ENCODE data around the gene TBX2.

TBX2 gene

GRCh38 chr17:61403801-61404662, 4.4 kb downstream of the TBX2 start:
- no peak for DNase-seq

DNA sequence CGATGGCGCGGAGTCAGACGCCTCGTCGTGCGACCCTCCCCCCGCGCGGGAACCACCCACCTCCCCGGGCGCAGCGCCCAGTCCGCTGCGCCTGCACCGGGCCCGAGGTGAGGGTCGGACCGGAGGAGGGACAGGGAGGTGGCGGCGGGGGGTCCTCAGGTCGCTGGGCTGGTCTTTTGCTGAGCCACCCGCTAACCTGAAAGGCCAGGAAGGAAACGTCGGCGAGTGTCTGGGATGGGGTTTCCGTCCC, 4.9 kb downstream of the TBX2 start:
- DNase-seq: no peak

DNA sequence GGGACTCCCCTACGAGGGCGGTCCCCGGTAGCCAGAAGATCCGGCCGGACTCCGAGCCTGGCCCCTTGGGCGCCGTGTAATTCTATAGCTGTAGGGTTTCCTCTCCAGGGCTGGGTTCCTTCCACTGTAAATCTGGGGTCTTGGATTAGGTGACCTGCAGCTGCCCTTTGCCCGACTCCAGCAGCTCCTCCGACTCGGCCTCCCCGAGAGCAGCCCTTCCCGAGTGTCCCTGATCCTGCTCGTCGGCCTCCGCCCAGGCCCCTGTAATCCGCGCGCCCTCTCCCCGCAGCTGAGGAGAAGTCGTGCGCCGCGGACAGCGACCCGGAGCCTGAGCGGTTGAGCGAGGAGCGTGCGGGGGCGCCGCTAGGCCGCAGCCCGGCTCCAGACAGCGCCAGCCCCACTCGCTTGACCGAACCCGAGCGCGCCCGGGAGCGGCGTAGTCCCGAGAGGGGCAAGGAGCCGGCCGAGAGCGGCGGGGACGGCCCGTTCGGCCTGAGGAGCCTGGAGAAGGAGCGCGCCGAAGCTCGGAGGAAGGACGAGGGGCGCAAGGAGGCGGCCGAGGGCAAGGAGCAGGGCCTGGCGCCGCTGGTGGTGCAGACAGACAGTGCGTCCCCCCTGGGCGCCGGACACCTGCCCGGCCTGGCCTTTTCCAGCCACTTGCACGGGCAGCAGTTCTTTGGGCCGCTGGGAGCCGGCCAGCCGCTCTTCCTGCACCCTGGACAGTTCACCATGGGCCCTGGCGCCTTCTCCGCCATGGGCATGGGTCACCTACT, 5.5 kb downstream of the TBX2 start:
- no peak for DNase-seq

DNA sequence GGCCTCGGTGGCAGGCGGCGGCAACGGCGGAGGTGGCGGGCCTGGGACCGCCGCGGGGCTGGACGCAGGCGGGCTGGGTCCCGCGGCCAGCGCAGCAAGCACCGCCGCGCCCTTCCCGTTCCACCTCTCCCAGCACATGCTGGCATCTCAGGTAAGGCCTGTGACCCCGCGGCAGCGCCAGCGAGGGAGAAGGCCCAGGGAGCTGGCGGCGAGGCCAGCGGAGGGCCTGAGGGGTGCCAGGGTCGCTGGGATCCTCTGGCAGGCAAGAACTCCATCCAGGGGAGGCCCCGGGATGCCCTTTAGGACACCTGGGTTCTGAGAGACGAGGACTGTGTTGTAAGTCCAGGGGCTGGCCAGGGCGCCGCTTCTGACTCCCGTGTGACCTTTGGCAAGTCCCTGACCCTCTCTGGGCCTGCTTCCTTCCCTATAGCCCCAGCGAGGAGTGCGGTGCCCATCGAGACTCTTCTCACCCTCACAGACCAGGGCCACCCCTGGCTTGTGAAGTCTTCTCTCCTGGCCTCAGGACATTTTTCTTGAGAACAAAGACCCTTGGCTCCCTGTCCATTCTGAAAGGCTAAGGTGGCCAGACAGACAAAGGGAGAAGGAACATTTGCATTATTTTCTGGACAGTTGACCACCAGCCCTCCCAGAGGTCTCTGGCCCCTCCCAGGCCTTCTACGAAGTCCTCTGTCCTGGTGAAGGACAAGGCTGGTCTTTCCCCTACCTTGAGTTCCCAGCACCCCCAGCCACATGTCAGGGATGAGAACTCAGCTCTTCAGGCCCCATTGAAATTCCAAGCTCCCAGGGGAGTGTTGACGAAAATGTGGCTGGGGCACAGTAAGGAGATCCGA, 6.3 kb downstream of the TBX2 start:
- no peak for DNase-seq

- DNase-seq: no peak
Measured at GRCh38 chr17:61406537-61406845, 6.8 kb downstream of the TBX2 start.

GRCh38 chr17:61406971-61407911, 7.6 kb downstream of the TBX2 start:
- no peak for DNase-seq

GRCh38 chr17:61408151-61409041, 8.8 kb downstream of the TBX2 start:
- no peak for DNase-seq

DNA sequence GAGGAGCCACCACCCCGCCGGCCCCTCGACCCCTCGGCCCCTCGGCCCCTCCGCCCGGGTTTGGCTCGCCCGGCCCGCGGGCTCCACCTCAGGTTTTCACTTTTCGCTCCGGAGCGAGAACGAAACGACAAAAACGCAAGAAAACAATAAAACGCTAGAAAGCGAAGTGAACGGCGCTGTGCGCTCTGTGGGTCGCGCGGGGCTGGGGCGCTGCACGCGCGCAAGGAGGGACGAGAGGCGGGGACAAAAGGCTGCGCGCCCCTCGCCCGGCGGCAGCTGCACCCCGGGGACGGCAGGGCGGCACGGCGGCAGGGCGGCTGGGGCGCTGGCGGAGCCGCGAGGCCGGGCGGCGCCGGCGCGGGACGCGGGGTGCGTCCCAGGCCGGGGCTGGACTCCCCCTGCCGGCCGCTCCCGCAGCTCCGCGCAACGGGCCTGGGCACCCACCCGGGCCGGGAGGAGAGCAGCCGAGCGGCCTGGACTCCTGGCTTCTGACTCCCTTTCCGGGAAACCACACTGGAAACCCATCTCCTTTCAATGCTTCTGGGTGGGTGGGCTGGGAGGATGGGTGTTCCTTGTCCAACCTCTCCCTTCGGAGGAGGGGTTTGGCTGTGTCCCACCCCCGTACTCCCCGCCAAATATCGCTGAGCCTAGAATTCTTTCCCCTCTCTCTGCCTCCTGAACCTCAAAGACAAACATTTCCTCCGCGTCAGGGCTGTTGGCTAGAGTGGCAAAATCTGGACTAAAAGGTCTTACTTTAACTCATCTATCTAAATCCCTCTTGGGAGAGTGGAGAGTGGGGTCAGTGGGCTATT, 9.9 kb downstream of the TBX2 start:
- DNase-seq: no peak

DNA sequence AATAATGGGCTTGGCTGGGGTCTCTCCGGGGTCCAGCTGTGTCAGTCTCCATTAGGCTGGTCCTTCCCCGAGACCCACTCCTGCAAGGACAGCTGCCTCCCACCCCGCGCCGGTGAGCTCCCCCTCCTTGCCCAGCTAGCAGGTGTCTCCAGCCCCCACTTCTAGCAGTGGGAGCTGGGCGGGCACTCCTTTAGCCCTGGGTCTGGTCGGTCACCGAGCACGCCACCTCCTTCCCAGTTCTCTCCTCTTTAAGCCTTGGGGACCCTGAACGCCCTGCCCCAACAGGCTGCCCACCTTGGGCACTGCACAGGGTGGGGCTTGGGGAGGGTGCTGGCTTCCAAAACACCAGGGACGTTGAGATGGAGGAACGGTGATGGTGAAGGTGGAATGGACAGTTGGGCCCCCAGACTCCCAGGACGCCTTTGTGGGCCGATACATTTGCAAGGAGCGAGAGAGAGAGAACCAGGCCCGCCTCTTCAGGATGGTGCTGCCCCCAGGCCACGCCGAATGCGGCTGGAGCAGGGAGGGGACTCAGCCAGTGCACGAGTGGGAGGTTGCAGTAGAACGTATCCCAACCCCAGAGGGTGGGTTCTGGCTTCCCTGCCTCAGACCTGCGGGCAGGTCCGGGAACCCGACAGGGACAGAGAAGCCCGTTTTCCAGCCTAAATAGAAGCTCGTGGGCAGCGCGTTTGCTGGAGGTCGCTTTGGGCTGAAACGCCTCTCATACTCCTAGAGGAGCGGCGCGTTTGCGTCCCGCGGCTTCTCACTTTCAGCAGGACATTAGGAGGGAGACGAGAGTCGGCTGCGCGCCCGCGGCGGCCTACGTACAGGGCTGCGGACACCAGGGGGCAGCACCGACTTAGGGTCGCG, 10.7 kb downstream of the TBX2 start:
- peak; percentile 57 to 76 for DNase-seq

GRCh38 chr17:61411011-61411260, 11.3 kb downstream of the TBX2 start:
- DNase-seq: no peak

DNA sequence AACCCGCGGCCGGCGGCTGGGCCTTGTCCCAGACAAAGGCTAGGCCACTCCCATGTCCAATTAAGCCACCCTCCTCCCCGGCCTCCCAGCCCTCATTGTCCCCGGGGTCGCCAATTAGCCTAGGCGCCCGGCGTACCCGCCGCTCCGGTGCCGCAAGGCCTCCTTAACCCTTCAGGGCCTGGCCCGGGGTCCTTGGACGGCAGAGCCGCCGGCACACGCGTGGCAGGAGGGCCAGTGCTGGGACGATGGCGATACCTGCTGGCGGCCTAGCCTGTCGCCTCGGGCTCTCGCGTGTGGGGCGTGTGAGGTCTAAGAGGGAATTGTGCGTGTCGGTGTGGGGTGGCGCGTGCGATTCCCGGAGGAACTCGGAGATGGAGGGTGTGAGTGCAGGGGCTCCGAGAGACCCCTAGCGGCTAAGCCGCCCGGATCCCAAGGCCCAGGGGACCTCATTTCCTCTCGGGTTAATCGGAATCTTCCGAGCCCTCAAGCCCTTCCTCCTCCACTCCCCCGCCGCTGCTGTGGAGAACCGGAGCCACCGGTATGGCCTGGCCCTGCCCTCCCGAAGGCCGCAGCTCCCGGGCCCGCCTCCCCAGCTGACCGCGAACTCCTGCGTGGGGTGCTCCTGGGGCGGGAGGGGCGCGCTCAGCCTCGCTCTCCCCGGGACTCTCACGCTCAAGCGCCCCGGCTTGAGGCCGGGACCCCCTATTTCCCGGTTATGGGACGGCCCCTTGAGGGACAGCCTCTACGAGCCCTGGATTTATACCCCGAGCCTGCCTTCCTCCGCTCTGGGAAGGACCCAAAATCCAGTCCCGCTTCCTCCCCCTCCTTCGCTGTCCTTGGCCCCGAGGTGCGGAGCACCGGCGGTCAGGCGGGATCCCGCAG, 11.9 kb downstream of the TBX2 start:
- no peak for DNase-seq

DNA sequence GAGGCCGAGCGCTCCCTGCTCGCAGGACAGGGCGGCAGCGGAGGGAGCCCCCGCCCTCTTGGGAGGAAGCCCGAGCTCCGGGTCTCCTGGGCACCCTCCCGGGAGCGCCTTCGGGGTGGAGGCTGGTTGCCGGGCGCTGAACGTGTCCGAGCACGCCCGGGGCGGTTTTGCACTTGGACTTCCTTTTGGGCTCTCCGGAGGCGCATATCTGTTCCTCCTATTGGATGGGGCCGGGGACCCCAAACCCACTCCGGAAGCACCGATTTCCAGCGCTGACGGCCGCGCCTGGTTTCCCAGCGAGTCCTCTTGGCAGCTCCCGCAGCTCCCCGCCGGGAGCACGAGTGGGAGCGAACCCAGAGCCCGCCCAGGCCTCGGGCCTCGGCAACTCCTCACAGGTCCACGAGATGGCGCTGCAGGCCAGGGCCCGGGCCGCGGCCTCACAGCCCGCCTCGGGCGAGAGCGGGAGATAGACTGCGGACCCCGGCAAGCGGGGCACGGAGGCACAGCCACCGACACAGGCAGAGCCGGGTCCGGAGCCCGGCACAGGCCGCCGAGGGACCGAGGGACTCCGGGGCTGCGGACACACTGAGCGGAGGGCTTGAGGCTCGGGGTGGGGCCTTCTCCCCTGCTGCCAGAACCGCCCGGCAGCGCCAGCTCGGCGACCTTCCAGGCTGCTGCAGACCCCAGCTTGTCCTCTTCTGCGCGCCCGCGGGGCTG, 12.7 kb downstream of the TBX2 start:
- DNase-seq: peak; percentile 79 to 80

DNA sequence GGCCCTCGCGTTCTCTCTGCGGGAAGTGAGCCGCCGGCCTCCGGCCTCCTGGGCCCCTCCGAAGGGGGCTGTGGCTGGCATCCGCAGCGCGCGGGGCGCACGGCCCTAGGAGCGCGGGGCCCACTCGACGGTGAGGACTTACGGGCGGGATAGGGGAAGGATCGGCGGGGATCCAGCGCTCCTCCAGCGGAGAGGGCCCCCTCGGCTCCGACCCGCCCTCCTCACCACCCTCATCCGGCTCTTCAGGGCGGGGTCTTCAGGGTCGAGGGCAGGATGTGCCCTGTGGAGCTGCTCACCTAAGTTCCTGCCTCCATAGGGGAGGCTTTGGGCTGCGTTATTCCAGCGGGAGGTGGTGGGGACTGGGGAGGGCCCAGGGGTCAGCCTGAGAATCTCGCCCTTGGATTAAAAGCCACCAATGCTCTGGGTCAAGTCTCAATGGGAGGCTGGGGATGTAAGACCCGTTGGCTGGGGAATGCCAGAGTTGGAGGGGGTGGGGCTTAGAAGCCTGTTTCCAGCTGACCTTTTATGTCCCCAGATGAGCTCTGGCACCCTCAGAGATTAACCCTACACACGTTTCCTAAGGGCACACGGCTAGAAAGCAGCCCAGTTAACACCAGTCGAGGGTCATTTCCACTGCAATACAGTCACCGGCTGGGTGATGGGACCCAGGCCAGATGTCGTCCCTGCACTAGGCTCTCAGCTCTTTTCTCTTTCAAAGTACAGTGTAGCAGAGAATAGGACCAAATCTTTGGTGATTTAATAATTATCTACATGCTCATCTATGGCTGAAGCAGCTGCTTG, 13.4 kb downstream of the TBX2 start:
- no peak for DNase-seq

DNA sequence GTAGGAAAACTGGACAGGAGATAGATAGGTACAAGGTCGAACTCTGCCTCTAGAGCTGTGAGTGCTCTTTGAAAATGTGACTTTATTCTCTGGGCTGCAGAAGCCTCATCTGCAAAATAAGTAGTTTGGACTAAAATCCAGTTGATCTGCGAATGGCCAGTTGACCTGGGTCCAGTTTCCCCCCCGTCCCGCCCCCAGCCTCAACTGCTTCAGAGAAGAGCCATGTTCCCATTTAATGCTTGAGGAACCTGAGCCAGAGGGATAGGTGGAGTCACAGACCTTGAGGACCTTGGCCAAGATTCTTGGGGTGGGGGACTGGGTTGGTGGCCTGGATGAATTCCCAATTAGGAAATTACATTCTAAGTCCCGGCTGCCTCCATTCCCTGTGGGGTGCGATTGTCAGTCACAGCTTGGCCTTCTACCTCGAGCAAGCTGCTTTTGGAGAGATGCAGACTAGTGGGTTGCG, 14.1 kb downstream of the TBX2 start:
- no peak for DNase-seq

DNA sequence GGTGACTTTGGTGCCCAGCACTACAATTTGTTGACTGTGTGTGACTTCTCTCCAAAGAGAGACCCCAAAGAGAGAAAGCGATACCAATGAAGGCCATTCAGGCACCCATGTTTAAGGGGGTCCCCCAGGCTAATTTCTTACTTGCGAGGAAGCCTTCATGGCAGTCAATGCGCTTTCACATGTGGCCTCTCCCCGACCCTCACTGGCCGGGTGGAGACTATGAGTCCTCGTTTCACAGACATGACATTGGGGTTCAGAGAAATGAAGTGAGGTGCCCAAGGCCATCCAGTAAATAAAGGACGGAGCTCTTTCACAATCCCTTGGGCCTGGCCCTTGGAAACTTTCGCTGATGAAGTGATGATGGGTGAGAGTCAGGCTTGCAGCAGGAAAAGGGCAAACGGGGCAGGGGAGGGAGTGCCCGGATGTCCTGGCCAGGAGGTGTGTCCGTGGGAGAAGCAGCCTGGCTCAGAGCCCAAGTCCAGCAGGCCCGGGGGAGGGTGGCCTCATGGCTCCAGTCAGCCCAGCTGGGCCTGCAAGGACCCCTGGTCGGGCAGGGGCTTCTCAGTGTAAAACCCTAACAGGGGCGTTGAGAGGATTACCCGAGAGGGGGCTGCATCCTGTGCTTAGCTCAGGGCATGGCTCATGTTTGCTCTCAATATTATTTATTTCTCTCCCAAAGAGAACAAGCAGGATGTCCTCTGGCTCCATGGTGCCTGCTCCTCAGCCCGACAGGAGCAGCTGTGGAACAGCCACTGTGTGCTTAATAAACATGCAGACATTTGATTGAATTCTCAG, 14.7 kb downstream of the TBX2 start:
- DNase-seq: no peak

- DNase-seq: no peak
Measured at GRCh38 chr17:61414936-61415251, 15.3 kb downstream of the TBX2 start.

Measured in stimulated activated CD4-positive, alpha-beta T cell treated with anti-CD3 and anti-CD28 coated beads, Interleukin-2, amount 100 ng/mL, for 48 hours (primary cell).